ENCODE measurements around the gene SALL1. TPM values are rescaled to one million over a fixed set of nuclear protein-coding genes. Genes with fewer than 3 reads are reported as not detected.

The SALL1 gene
- total and polyA plus RNA-seq, 4 donors: 0.06 TPM; not detected in 3

GRCh38 chr16:51180719-51181502 is 29.8 kb upstream of the SALL1 start:
- WGBS, 2 donors: 71 to 74% methylated on average over 4 of the region's 4 CpGs

GRCh38 chr16:51175081-51175480 is 24.0 kb upstream of the SALL1 start:
- ATAC-seq (ENCODE audit: insufficient read depth, low FRiP score): no peak
- Histone ChIP-seq H3K9me3 (ENCODE audit: control insufficient read depth in 4 of 4, insufficient read depth in 3 of 4, low read length in 3 of 4) (peaks cover 0 to 4% (median 0%) of the 10 kb centered on the region in 4 donors), H3K27me3 (ENCODE audit: control insufficient read depth in 3 of 3, insufficient read depth in 3 of 3, low read length in 2 of 3) (peaks cover 0 to 3% (median 0%) of the 10 kb centered on the region in 3 donors), H3K27ac (ENCODE audit: low read depth in 1 of 2, low read length in 1 of 2) (no peak overlapping the region), H3K9ac (ENCODE audit: insufficient read depth in 1 of 2, low read length in 2 of 2) (no peak overlapping the region), H3K4me1 (ENCODE audit: control insufficient read depth in 5 of 5, insufficient read depth in 5 of 5, low read length in 5 of 5) (no peaks in the 10 kb centered on the region), H3K36me3 (ENCODE audit: control insufficient read depth in 4 of 4, insufficient read depth in 4 of 4, low read length in 4 of 4) (no peaks in the 10 kb centered on the region), H3K4me3 (no peak overlapping the region)
- 88% methylated on average over 3 of the region's 3 CpGs for WGBS, 2 donors
- TF ChIP-seq, protein P1, sequence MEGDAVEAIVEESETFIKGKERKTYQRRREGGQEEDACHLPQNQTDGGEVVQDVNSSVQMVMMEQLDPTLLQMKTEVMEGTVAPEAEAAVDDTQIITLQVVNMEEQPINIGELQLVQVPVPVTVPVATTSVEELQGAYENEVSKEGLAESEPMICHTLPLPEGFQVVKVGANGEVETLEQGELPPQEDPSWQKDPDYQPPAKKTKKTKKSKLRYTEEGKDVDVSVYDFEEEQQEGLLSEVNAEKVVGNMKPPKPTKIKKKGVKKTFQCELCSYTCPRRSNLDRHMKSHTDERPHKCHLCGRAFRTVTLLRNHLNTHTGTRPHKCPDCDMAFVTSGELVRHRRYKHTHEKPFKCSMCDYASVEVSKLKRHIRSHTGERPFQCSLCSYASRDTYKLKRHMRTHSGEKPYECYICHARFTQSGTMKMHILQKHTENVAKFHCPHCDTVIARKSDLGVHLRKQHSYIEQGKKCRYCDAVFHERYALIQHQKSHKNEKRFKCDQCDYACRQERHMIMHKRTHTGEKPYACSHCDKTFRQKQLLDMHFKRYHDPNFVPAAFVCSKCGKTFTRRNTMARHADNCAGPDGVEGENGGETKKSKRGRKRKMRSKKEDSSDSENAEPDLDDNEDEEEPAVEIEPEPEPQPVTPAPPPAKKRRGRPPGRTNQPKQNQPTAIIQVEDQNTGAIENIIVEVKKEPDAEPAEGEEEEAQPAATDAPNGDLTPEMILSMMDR (IDR thresholded peaks at IDR 0.05; ENCODE audit: control extremely low read depth, extremely low read depth): no peak
- no peak for DNase-seq

More at GRCh38 chr16:51180719-51181502, 29.8 kb upstream of the SALL1 start:
- DNase-seq: no peak
- no peak for ATAC-seq (ENCODE audit: insufficient read depth, low FRiP score)
- no peak overlapping the region for H3K9ac ChIP-seq (ENCODE audit: insufficient read depth in 1 of 2, low read length in 2 of 2)
- H3K9me3 ChIP-seq (ENCODE audit: control insufficient read depth in 4 of 4, insufficient read depth in 3 of 4, low read length in 3 of 4): no peaks in the 10 kb centered on the region
- peaks cover 0 to 7% (median 0%) of the 10 kb centered on the region in 3 donors for H3K27me3 ChIP-seq (ENCODE audit: control insufficient read depth in 3 of 3, insufficient read depth in 3 of 3, low read length in 2 of 3)
- H3K36me3 ChIP-seq (ENCODE audit: control insufficient read depth in 4 of 4, insufficient read depth in 4 of 4, low read length in 4 of 4): no peaks in the 10 kb centered on the region
- H3K4me1 ChIP-seq (ENCODE audit: control insufficient read depth in 5 of 5, insufficient read depth in 5 of 5, low read length in 5 of 5): peaks cover 0 to 5% (median 0%) of the 10 kb centered on the region in 5 donors
- no peak overlapping the region for H3K27ac ChIP-seq (ENCODE audit: low read depth in 1 of 2, low read length in 1 of 2)
- TF ChIP-seq, protein P1 (IDR thresholded peaks at IDR 0.05; ENCODE audit: control extremely low read depth, extremely low read depth): no peak
- H3K4me3 ChIP-seq: no peak overlapping the region

- H3K4me1 ChIP-seq (ENCODE audit: control insufficient read depth in 5 of 5, insufficient read depth in 5 of 5, low read length in 5 of 5): no peaks in the 10 kb centered on the region
- H3K9ac ChIP-seq (ENCODE audit: insufficient read depth in 1 of 2, low read length in 2 of 2): no peak overlapping the region
- TF ChIP-seq, protein P1 (IDR thresholded peaks at IDR 0.05; ENCODE audit: control extremely low read depth, extremely low read depth): no peak
- H3K36me3 ChIP-seq (ENCODE audit: control insufficient read depth in 4 of 4, insufficient read depth in 4 of 4, low read length in 4 of 4): no peaks in the 10 kb centered on the region
- H3K27me3 ChIP-seq (ENCODE audit: control insufficient read depth in 3 of 3, insufficient read depth in 3 of 3, low read length in 2 of 3): peaks cover 0 to 3% (median 2%) of the 10 kb centered on the region in 3 donors
- DNase-seq: no peak
- no peak overlapping the region for H3K27ac ChIP-seq (ENCODE audit: low read depth in 1 of 2, low read length in 1 of 2)
- H3K9me3 ChIP-seq (ENCODE audit: control insufficient read depth in 4 of 4, insufficient read depth in 3 of 4, low read length in 3 of 4): peaks cover 0 to 4% (median 0%) of the 10 kb centered on the region in 4 donors
- 81 to 91% methylated on average over 5 of the region's 5 CpGs for WGBS, 2 donors
- no peak overlapping the region for H3K4me3 ChIP-seq
- ATAC-seq (ENCODE audit: insufficient read depth, low FRiP score): no peak
These were observed 21.3 kb upstream of the SALL1 start for GRCh38 chr16:51172368-51172767.

Data from lung (tissue), 12 donors.